ENCODE data around the gene TCAP.

TCAP gene

DNA sequence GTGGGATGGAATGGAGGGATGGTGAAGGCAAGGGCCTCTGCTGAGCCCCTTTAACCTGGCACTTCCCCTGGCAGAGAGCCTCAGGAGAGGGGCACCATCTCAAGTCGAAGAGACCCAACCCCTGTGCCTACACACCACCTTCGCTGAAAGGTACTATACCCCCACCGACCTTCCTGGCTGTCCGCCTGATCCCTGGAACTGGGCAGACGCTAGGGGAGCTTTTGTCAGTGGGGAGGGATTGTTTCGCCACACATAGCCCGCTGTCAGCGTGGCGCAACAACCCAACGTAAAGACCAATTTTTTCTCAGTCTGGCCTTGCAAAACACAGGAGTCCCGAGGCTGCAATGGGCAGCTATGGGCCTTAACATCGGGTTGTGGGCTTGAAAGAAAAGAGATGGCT lies 35.3 kb upstream of the TCAP start:
- no peak for DNase-seq

DNA sequence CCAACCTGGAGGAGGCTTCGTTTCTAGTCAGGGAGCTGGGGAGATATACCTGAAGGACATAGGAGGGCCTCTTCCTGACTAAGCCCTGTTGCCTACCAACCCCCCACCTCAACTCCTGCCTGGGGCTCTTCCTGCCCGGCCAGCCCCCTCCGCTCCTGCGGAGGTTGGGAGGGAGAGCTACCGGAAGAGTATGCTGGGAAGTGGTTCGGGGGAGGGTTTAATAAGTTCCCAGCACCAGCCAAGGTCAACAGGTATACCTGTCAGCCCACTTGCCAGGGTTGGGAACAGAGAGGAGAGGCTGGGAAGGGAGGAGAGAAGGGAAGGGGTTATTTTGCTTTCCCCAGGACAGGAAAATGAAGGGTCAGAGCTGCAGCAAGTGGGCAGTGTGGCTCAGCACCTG lies 33.7 kb upstream of the TCAP start:
- DNase-seq, result no peak

DNA sequence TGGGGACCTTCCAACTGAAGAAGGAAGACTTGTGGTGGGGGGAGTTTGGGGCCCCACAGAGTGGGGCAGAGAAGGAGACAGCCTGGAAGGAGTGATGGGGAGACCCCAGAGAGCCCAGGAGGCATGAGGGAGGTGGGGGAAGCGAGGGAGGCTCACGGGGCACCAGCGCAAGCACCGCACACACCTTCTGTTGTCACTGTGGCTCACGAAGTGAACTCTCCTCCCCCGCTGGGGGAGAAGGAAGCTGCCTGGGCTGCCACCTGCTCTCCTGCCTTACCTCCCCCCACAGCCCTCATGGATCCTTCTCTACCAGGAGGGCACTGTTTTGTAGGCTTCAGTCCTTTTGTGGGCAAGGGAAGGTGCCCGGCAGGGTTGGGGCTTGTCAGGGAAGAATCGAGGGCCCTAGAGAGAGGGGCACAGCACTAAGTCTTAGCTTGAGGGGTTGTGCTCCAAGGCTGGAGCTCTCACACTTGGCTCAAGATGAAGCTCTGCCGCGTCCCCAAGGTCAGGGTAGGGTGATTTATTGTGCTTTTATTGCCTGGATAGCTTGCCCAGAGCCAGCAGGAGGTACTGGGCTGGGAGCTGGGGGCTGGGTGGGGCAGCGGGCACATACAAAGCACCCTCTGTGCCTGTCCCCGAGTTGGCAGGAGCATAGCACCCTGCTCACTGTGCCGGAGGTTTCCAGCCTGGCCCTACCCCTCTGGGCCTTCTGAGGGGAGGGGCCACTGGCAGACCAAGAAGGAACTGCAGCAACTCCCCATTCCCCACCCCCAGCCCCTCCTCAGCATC lies 32.8 kb upstream of the TCAP start:
- DNase-seq, result no peak

DNA sequence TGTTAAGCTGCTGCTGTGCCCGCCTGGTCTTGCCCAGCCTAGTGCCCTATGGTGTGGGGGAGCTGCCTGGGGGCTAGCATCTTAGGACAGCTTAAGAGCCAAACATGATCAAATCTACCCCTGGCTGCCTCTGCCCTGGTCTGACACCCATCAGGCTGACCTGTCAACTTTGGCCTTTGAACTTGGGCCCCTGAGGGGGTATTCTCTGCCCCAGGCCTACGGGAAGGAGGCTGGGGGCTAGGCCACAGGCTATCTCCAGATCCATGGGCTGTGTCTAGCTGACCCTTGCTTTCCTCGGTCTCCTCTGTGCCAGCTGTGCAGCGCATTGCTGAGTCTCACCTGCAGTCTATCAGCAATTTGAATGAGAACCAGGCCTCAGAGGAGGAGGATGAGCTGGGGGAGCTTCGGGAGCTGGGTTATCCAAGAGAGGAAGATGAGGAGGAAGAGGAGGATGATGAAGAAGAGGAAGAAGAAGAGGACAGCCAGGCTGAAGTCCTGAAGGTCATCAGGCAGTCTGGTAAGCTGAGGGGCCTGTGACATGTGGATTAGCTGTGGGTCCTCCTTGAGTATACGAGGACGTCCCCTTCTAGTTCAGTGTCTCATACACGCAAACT lies 31.5 kb upstream of the TCAP start:
- DNase-seq, result no peak

DNA sequence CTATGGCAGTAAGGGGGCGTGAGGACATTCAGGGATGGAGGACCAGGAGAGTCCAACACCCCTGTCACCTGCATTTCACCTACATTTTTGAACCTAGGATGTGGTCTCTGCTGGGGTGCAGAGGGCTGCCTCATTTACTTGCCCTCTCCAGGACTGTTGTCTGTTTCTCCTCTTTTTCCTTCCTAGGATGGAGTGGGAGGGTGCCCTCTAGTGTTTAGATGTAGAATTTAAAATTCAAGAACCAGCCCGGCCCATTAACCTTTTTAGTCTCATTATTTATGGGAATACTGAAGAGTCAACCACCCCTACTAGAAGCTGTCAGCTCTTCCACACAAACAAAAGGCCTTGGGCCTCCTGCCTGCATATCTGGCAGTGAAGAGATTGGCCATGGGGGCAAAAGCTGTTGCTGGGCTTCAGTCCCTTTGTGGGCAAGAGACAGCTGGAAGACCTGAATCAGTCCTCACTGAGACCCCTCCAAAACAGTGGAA lies 30.7 kb upstream of the TCAP start:
- peak; percentile 52 for DNase-seq

DNA sequence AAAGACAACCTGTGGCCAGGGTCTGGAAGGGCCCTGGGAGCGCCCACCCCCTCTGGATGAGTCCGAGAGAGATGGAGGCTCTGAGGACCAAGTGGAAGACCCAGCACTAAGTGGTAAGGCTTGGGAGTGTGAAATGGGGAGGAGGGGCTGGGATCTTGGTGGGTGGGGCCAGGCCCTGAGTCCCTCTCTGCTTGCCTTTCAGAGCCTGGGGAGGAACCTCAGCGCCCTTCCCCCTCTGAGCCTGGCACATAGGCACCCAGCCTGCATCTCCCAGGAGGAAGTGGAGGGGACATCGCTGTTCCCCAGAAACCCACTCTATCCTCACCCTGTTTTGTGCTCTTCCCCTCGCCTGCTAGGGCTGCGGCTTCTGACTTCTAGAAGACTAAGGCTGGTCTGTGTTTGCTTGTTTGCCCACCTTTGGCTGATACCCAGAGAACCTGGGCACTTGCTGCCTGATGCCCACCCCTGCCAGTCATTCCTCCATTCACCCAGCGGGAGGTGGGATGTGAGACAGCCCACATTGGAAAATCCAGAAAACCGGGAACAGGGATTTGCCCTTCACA lies 29.5 kb upstream of the TCAP start:
- no peak for DNase-seq

DNA sequence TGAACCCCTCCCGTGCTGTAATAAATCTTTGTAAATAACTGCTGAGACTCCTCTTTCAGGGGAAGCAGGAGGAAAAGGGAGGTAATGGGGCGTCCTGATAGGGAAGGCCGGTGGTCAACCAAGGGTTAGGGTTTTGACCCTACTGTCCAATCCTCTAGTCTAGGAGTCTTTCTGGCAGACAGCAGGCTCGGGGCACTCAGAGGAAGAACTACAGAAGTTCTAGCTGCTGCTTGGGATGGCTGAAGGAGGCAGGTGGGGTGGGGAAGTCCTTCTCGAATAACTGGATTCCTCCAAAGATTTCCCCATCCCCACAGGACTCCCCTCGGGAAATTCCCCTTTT lies 28.6 kb upstream of the TCAP start:
- no peak for DNase-seq

DNA sequence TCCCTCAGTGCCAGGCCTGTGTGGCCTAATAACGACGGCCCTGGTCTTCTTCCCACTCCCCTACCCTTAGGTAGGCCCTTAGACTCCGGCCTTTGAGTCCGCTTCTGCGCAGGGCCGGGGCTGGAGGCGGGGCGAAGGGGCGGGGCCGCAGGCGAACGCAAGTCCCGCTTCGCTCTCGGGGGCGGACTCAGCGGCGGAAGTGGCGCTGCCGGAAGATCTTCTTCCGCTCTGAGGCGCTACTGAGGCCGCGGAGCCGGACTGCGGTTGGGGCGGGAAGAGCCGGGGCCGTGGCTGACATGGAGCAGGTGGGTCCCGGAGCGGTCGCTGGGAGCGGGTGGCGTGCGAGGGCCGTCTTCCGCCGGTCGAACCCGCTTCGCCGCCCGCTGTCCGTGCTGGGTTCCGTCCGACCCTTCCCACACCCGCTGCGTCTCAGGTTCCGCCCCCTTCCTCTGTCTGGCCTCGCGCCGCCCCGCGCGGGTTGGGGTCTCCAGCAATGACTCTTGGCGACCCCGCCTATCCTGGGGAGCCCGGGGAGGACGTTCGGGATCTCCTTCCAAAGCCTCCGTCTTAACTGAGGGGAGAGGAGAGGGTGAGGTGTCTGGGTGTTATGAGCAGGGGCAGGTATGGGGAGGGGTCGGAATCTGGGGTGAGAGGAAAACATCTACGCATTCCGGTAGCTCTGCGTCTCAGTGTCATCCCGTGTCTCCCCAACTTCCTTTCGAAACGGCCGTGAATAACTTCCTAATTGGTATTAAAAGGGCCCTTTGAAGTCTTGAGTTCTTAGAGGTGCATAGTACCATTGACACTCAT lies 28.0 kb upstream of the TCAP start, which contains the start of gene STARD3:
TSS of gene STARD3 (plus strand) at position 218 of the 810 bp plus-strand sequence. CDS start 16,388 bp downstream, outside the sequence.
- peak; percentile 94 for DNase-seq

DNA sequence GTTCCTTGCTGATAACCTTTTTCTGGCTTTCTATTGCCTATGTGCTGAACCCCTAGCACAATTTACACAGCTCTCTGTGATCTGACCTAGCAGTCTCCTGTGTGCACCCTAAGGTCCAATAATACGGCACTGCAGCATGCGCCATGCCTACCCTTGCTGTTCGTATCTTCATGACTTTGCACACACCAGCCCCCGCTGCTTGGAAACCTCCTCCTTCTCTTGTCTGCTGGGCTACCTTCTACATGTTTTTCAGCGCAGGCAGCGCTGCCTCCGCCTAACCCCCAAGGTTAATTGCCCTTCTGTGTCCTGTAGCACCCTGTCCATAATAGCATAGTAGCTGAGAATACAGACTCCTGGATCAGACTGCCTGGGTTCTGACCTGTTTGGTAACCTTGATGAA lies 26.8 kb upstream of the TCAP start:
- DNase-seq, result no peak

DNA sequence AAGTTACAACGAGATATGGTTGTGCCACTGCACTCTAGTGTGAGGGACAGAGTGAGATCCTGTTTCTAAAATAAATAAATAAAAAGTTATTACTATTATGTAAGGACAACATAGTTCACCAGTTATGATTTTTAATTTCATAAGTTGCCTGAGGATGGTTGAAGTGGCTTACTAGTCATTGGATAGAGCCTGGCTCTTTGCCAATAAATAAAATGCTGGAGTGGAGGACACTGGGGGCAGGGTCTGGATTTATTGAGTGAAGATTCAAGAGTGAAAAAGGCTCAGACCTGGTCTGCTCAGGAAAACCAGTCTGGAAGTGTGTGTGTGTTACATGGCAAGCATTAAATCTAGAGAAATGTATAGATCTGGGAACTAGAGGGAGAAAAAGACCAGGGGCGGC lies 26.1 kb upstream of the TCAP start:
- no peak for DNase-seq

DNA sequence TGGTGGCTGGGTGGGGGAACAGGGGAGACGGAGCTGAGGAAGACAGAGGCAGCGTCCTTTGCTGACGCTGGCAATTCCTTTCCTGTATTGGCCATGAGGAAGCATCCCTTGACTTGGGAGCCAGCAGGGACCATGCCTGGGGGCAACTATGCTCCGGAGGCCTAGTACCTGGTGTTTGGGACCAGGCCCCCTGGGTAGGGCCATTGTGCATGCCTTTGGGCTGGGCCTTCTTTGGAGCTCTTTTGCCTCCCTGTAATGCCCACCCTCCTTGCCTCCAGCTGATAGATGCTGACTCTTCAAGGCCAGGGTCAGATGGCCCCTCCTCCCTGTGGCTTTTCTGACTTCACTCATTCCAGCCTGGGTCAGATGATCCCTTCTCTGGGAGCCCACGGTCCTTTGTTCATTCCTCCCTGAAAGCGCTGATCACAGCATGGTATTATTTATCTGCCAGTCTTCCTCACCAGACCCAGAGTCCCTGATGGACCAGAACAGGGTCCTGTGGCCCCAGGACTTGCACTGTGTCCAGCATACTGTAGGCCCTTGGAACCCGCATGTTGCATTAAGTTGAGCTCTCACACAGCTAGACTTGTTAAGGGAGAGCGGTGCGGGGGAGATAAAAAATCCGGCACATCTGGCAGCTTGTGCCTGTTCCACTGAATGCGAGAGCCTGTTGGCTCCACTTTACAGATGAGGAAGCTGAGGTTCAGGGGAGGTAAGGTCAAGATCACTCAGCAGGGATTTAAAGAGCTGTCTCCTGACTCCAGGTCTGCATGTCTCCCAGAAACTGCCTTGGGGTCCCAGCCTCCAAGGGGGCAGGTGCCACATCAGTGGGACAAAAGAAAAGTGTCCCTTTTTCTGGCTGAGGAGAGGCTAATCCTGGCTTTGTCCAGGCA lies 25.3 kb upstream of the TCAP start:
- DNase-seq, result no peak

DNA sequence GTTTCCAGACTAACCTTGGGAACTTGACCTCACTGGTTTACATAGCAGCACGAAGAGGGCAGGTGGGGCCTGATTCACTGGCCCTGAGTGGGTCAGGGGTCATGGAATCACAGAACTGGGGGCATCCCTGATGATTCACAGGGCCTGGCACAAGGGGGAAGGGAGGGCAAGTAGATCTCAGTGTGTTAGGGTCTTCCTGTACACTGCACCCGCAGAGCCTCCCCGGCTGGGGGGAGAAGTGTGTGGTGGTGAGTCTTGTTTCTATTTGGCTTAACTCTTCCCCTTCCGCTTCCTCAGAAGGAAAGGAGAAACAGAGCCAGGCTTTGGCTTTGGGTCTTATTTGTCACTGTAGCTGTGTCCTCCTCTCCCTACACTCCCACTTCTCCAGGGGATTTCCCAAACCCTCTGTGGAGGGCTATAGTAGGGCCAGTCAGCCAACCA lies 24.5 kb upstream of the TCAP start:
- DNase-seq, result no peak

DNA sequence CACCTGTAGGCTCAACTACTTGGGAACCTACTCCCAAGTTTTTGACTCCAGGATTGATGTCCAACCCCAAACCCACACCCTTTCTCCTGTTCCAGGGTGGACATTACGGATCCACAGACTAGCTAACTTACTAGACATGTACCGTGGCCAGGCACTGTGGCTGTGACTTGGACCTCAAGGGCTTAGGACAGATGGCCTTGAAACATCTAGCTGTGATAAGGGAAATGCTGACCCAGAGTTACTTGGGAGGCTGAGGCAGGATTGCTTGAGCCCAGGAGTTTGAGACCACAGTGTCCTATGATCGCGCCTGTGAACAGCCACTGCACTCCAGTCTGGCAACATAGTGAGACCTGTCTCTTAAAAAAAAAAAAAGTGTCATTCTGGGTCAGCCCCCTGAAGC lies 24.1 kb upstream of the TCAP start:
- no peak for DNase-seq

DNA sequence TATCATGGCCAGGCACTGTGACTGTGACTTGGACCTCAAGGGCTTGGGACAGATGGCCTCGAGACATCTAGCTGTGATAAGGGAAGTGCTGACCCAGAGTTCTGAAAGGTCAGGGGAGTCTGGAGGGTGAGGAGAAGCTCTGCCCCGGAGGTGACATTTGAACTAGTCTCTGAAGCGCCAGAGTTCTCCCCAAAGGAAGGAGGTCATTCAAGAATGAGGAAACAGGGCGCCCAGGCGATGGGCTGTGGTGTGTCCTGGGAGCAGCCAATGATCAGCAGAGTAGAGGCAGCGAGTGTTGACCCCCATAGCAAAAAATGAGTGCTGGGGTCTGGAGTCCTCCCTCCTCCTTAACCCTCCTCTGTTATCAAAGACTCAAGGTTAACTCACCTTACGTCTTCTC lies 23.3 kb upstream of the TCAP start:
- no peak for DNase-seq

DNA sequence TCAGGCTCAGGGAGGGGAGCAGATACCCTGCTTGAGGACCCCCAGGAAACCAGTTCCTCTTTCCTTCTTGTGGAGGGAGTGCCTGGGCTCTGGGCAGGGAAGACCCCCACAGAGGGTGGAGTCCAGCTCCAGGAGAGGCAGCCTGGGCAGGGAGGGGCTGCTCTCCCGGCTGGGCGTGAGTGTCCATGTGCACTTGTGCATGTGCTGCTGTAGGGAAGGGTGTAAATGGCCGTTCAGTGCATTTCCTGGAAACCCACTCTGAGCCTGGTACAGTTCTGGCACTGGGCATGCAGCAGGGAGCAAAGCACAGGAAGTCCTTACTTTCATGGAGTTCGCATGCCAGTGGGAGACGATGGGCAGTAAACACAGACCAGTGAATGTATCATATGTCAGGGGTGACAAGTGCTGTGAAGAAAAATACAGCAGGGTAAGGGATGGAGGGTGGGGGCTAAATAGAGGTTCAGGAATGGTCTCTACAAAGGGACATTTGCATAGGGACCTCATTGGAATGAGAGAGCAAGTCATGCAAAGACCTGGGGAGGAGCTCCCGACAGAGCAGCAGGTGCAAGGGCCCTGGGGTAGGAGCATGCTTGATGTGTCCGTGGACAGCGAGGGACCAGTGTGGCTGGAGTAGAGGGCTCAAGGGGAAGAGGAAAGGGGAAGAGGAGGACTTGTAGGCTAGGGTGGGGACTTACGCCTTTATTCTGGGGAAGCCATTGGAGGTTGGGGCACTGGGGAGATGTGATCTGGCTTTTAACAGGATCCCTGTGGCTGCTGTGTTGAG lies 22.7 kb upstream of the TCAP start:
- DNase-seq, result no peak

DNA sequence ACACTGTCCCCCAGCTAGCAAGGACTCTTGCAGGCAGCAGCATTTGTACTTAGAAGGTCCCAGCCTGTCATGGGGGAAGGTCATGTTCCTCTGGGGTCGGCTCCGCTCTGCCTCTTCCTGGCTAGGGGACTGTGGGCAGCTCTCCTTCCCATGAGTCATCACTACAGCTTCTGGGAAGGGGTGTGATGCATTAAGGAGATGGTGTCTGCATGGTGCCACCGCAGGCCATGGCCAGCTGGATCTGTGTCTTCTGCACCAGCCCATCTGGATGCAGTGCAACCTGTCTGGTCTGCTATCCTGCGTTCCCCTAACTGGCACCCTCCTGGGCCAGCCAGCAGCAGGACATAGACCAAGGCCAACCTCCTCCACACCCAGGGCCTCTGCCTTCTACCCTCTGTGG lies 21.9 kb upstream of the TCAP start:
- no peak for DNase-seq

DNA sequence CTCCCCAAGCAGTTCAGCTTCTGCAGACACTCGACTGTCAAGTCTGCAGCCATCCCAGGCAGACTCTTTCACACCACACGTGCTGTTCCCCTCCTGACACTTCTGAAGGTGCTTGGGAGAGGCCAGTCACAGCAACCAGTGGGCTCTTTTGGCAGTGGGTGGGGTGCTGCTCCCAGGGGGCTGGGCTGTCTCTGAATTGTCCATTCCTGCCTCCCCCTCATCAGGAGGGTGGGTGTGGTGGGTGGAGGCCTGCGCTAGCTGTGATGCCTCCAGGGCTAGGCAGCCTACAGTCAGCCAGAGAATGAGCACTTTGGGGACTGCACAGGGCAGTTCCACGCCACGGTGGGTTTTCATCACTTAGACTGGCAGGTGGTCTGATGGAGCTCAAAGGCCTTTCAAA lies 17.9 kb upstream of the TCAP start:
- DNase-seq, result no peak

DNA sequence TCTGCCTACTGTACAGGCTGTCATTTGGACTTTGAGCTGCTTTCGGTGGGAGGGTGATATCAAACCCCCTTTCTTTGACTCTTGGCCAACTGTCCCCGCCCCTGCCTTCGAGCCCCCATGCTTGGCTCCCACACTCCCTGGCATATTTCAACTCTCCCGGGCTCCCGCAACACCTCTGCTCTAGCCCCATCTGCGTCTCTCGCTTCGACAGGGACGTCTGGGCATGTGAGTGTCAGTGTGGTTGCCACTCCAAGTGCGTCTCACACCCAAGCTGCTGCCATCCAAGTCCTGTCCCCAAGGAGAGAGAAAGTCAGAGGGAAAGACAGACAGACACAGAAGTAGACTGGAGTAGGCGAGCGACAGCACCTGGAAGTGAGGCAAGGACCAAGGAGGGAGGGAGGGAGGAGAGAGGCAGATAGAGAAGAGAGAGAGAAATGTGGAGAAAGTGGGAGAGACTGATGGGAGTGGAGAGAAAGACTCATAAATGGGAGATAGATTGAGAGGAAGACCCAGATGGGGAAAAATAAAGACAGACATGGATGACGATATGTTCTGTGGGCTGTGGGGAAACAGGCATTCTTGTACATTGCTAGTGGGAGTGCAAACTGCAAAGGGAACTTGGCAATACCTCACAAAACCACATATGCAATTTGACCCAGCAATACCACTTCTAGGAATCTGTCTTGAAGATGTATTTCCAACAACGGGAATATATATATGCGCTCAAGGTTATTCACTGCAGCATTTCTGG lies 16.4 kb upstream of the TCAP start:
- DNase-seq, result no peak

DNA sequence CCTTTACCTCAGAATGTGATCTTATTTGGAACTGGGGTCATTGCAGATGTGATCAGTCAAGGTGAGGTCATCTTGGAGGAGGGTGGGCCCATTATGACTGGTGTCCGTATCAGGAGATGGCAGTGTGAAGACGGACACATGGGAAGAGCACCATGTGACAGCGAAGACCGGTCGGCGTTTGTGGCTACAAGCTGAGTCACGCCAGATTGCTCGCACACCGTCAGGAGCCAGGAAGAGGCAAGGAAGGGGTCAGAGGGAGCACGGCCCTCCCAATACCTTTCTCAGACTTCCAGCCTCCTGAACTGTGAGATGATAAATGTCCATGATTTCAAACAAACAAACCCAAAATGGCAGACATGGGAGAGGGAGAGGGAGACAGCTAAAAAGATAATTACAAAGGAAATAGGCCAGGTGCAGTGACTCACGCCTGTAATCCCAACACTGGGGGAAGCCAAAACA lies 15.0 kb upstream of the TCAP start:
- DNase-seq, result no peak

DNA sequence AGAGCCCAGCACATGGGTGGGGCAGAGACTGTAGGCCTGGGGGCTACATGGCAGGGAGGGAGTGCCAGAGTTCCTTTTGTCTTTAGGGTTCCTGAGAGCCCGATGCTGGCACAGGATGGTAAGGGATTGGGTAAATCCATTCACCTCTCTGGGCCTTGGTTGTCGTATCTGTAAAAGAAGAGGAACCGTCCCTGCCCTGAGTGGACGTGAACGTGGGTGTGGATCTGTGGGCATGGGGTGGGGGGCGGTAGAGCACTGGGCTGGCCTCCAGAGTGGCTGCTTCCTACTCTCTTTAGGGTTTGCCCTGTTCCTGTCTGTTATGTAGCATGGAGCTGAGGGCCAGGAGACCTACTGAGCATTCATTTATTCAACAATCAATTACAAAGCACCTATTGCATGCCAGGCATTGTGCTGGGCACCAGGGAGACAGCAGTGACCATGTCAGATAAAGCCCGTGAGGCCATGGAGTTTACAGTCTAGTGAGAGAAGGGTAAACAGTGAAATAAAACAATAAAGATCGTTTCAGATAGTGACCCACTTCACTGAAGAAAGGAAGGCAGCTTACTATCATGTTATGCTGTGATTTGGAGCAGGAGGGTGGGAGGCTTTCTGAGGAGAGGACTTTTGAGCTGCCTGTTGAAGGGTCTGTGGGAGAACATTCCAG lies 13.1 kb upstream of the TCAP start:
- no peak for DNase-seq

All from activated CD4-positive, alpha-beta T cell treated with anti-CD3 and anti-CD28 coated beads, Interleukin-10, Interleukin-2, amounts not matched to agents 100 ng/mL and 50 ng/mL, durations not matched to agents 16 hours and 8 hours (primary cell).